Activated gamma-delta T cell treated with anti-CD3 and anti-CD28 coated beads, Interleukin-2, amount 50 U/mL, for 16 hours (primary cell): Measurements from ENCODE around the gene SLC10A7.

Experiments
- DNase-seq: peaks from one replicate; pipeline ENCODE4 v3.0.0-alpha.2; 2020; ENCODE audit warnings: low read depth

SLC10A7 gene

GRCh38 chr4:146207410-146207809, 314.3 kb downstream of the SLC10A7 start:
- no peak for DNase-seq
